ENCODE results near the gene RBP3. TPM values are rescaled to one million over a fixed set of nuclear protein-coding genes. Genes with fewer than 3 reads are reported as not detected.

The RBP3 gene
- total and polyA plus RNA-seq, 4 experiments from 2014 or later: not detected

GRCh38 chr10:47374611-47375536 lies 26.7 kb downstream of the RBP3 start:
- peaks cover 7% of the 10 kb centered on the region for H3K4me1 ChIP-seq (ENCODE audit: insufficient read depth, low read length)
- intact Hi-C loops (cut with micrococcal nuclease): no loop called here
- no peak for DNase-seq
- peaks cover 31 to 43% of the 10 kb centered on the region in 2 donors for H3K27me3 Mint-ChIP-seq
- no peak overlapping the region for H3K27ac ChIP-seq (ENCODE audit: low read depth, low read length)
- no peaks in the 10 kb centered on the region for H3K36me3 Mint-ChIP-seq
- H3K9me3 Mint-ChIP-seq: no peaks in the 10 kb centered on the region
- no peaks in the 10 kb centered on the region for H3K9me3 ChIP-seq (ENCODE audit: control insufficient read depth in 1 of 2, low read length in 2 of 2)
- ChIA-PET CTCF (ENCODE audit: partially characterized antibody) (interaction anchor here (1.0 kb wide), 1 partner anchor 350 kb away, joined by 3 read pairs; no protein-coding TSS in a partner anchor), POLR2A (ENCODE audit: partially characterized antibody) (no interaction called here)
- H3K4me3 ChIP-seq (ENCODE audit: low read length in 2 of 2): no peak overlapping the region
- no peaks in the 10 kb centered on the region for H3K36me3 ChIP-seq (ENCODE audit: insufficient read depth, low read length)
- no peaks in the 10 kb centered on the region for H3K27me3 ChIP-seq (ENCODE audit: insufficient read depth, low read length)
- H3K27ac Mint-ChIP-seq: no peak overlapping the region
- peak overlapping the region in 1 of 8 donors; percentile 17 for H3K4me3 Mint-ChIP-seq
- H3K4me1 Mint-ChIP-seq: peaks cover 9 to 19% (median 12%) of the 10 kb centered on the region in 4 donors

- Mint-ChIP-seq H3K4me1 (peaks cover 9 to 19% (median 12%) of the 10 kb centered on the region in 4 donors), H3K9me3 (no peaks in the 10 kb centered on the region), H3K4me3 (no peak overlapping the region), H3K36me3 (no peaks in the 10 kb centered on the region), H3K27me3 (peaks cover 36 to 46% of the 10 kb centered on the region in 2 donors), H3K27ac (no peak overlapping the region)
- Histone ChIP-seq H3K27me3 (ENCODE audit: insufficient read depth, low read length) (no peaks in the 10 kb centered on the region), H3K27ac (ENCODE audit: low read depth, low read length) (no peak overlapping the region), H3K4me3 (ENCODE audit: low read length in 2 of 2) (no peak overlapping the region), H3K9me3 (ENCODE audit: control insufficient read depth in 1 of 2, low read length in 2 of 2) (no peaks in the 10 kb centered on the region), H3K36me3 (ENCODE audit: insufficient read depth, low read length) (no peaks in the 10 kb centered on the region), H3K4me1 (ENCODE audit: insufficient read depth, low read length) (peaks cover 7% of the 10 kb centered on the region)
- no peak for DNase-seq
- POLR2A ChIA-PET (ENCODE audit: partially characterized antibody): interaction anchor here (0.6 kb wide), 1 partner anchor 9 kb away, joined by 3 read pairs; no protein-coding TSS in a partner anchor
- intact Hi-C loops (cut with micrococcal nuclease): no loop called here
- CTCF ChIA-PET (ENCODE audit: partially characterized antibody): no interaction called here
Observed at GRCh38 chr10:47376522-47377220, 28.5 kb downstream of the RBP3 start.

GRCh38 chr10:47378183-47378510 lies 30.0 kb downstream of the RBP3 start:
- ChIA-PET POLR2A (ENCODE audit: partially characterized antibody) (no interaction called here), CTCF (ENCODE audit: partially characterized antibody) (no interaction called here)
- H3K9me3 ChIP-seq (ENCODE audit: control insufficient read depth in 1 of 2, low read length in 2 of 2): no peaks in the 10 kb centered on the region
- peak overlapping the region in 1 of 7 donors; percentile 33 for H3K27ac Mint-ChIP-seq
- H3K27me3 Mint-ChIP-seq: peaks cover 39 to 51% of the 10 kb centered on the region in 2 donors
- H3K4me3 Mint-ChIP-seq: no peak overlapping the region
- no peaks in the 10 kb centered on the region for H3K36me3 Mint-ChIP-seq
- no peak for DNase-seq
- peaks cover 1% of the 10 kb centered on the region for H3K4me1 ChIP-seq (ENCODE audit: insufficient read depth, low read length)
- intact Hi-C loops (cut with micrococcal nuclease): no loop called here
- no peaks in the 10 kb centered on the region for H3K27me3 ChIP-seq (ENCODE audit: insufficient read depth, low read length)
- H3K27ac ChIP-seq (ENCODE audit: low read depth, low read length): no peak overlapping the region
- H3K36me3 ChIP-seq (ENCODE audit: insufficient read depth, low read length): no peaks in the 10 kb centered on the region
- H3K4me3 ChIP-seq (ENCODE audit: low read length in 2 of 2): no peak overlapping the region
- no peaks in the 10 kb centered on the region for H3K9me3 Mint-ChIP-seq
- peaks cover 5 to 12% (median 7%) of the 10 kb centered on the region in 4 donors for H3K4me1 Mint-ChIP-seq

GRCh38 chr10:47378606-47379444 lies 30.7 kb downstream of the RBP3 start:
- POLR2A ChIA-PET (ENCODE audit: partially characterized antibody): no interaction called here
- Histone ChIP-seq H3K4me3 (ENCODE audit: low read length in 2 of 2) (no peak overlapping the region), H3K4me1 (ENCODE audit: insufficient read depth, low read length) (peaks cover 4% of the 10 kb centered on the region), H3K9me3 (ENCODE audit: control insufficient read depth in 1 of 2, low read length in 2 of 2) (no peaks in the 10 kb centered on the region), H3K36me3 (ENCODE audit: insufficient read depth, low read length) (no peaks in the 10 kb centered on the region), H3K27ac (ENCODE audit: low read depth, low read length) (no peak overlapping the region), H3K27me3 (ENCODE audit: insufficient read depth, low read length) (peaks cover 4% of the 10 kb centered on the region)
- Mint-ChIP-seq H3K9me3 (no peaks in the 10 kb centered on the region), H3K27me3 (peaks cover 44 to 51% of the 10 kb centered on the region in 2 donors), H3K27ac (no peak overlapping the region), H3K4me3 (no peak overlapping the region), H3K36me3 (no peaks in the 10 kb centered on the region), H3K4me1 (peaks cover 7 to 11% (median 10%) of the 10 kb centered on the region in 4 donors)
- intact Hi-C loops (cut with micrococcal nuclease): no loop called here
- no peak for DNase-seq
- CTCF ChIA-PET (ENCODE audit: partially characterized antibody): interaction anchor here (2.5 kb wide), 1 partner anchor 1095 kb away, joined by 12 read pairs; no protein-coding TSS in a partner anchor

GRCh38 chr10:47379445-47379785 lies 31.3 kb downstream of the RBP3 start:
- Histone ChIP-seq H3K4me1 (ENCODE audit: insufficient read depth, low read length) (peaks cover 7% of the 10 kb centered on the region), H3K9me3 (ENCODE audit: control insufficient read depth in 1 of 2, low read length in 2 of 2) (no peaks in the 10 kb centered on the region), H3K4me3 (ENCODE audit: low read length in 2 of 2) (no peak overlapping the region), H3K27ac (ENCODE audit: low read depth, low read length) (no peak overlapping the region), H3K36me3 (ENCODE audit: insufficient read depth, low read length) (no peaks in the 10 kb centered on the region), H3K27me3 (ENCODE audit: insufficient read depth, low read length) (peaks cover 4% of the 10 kb centered on the region)
- peaks cover 46 to 49% of the 10 kb centered on the region in 2 donors for H3K27me3 Mint-ChIP-seq
- ChIA-PET CTCF (ENCODE audit: partially characterized antibody) (interaction anchor here (2.5 kb wide), 1 partner anchor 1096 kb away, joined by 12 read pairs; no protein-coding TSS in a partner anchor), POLR2A (ENCODE audit: partially characterized antibody) (no interaction called here)
- no peak for DNase-seq
- H3K4me3 Mint-ChIP-seq: no peak overlapping the region
- peaks cover 8 to 13% (median 12%) of the 10 kb centered on the region in 4 donors for H3K4me1 Mint-ChIP-seq
- no peaks in the 10 kb centered on the region for H3K9me3 Mint-ChIP-seq
- intact Hi-C loops (cut with micrococcal nuclease): no loop called here
- H3K27ac Mint-ChIP-seq: no peak overlapping the region
- H3K36me3 Mint-ChIP-seq: no peaks in the 10 kb centered on the region

- no peak overlapping the region for H3K27ac Mint-ChIP-seq
- peaks cover 0 to 2% of the 10 kb centered on the region in 2 donors for H3K36me3 Mint-ChIP-seq
- no peak overlapping the region for H3K4me3 Mint-ChIP-seq
- no peaks in the 10 kb centered on the region for H3K9me3 Mint-ChIP-seq
- no peak overlapping the region for H3K4me3 ChIP-seq (ENCODE audit: low read length in 2 of 2)
- H3K9me3 ChIP-seq (ENCODE audit: control insufficient read depth in 1 of 2, low read length in 2 of 2): no peaks in the 10 kb centered on the region
- peaks cover 48 to 51% of the 10 kb centered on the region in 2 donors for H3K27me3 Mint-ChIP-seq
- peaks cover 4% of the 10 kb centered on the region for H3K27me3 ChIP-seq (ENCODE audit: insufficient read depth, low read length)
- CTCF ChIA-PET (ENCODE audit: partially characterized antibody): interaction anchor here (0.8 to 2.5 kb wide), 2 partner anchors 10 to 1096 kb away, joined by 3 to 12 read pairs; no protein-coding TSS in a partner anchor
- no peak overlapping the region for H3K27ac ChIP-seq (ENCODE audit: low read depth, low read length)
- H3K4me1 Mint-ChIP-seq: peaks cover 11 to 16% (median 14%) of the 10 kb centered on the region in 4 donors
- H3K4me1 ChIP-seq (ENCODE audit: insufficient read depth, low read length): peaks cover 9% of the 10 kb centered on the region
- intact Hi-C loops (cut with micrococcal nuclease): no loop called here
- no peak for DNase-seq
- no peaks in the 10 kb centered on the region for H3K36me3 ChIP-seq (ENCODE audit: insufficient read depth, low read length)
- POLR2A ChIA-PET (ENCODE audit: partially characterized antibody): interaction anchor here (1.2 kb wide), 1 partner anchor 1096 kb away, joined by 6 read pairs; no protein-coding TSS in a partner anchor
Observed at GRCh38 chr10:47379901-47380300, 31.7 kb downstream of the RBP3 start.

All from CD4-positive, alpha-beta memory T cell (primary cell).